WTC11 (cell line): ENCODE measurements around the gene FAM118B. TPM values are rescaled to one million over a fixed set of nuclear protein-coding genes. Genes with fewer than 3 reads are reported as not detected.

Source experiments
- ATAC-seq: fragments of 200-7000 bp; cut with Tn5 transposase; 2 replicates; pipeline ENCODE4 v1.10.0; 2021; ENCODE audit warnings: mild to moderate bottlenecking, moderate library complexity
- CTCF ChIA-PET: fragments of 300-600 bp; sonication (Branson Sonifier 250); formaldehyde crosslinking; loops from one replicate; lab custom pipeline; 2021; ENCODE audit warnings: antibody characterized with exemption; lab: Charles Lee
- POLR2A ChIA-PET: fragments of 350-600 bp; sonication (Branson Sonifier 250); formaldehyde crosslinking; loops from one replicate; lab custom pipeline; 2021; ENCODE audit warnings: antibody characterized with exemption; lab: Charles Lee
- DNase-seq: peaks from one replicate; pipeline ENCODE4 v3.0.0; 2021; ENCODE audit warnings: low spot score
- H3K27ac Mint-ChIP-seq: 2 replicates; pipeline ENCODE4 v1.8.0; 2021; ENCODE audit warnings: mixed read lengths
- H3K27me3 Mint-ChIP-seq: 2 replicates; pipeline ENCODE4 v1.8.0; 2021; ENCODE audit warnings: low read depth, mild to moderate bottlenecking, moderate library complexity, mixed read lengths
- H3K36me3 Mint-ChIP-seq: 2 replicates; pipeline ENCODE4 v1.8.0; 2021; ENCODE audit warnings: mixed read lengths
- H3K4me1 Mint-ChIP-seq: 2 replicates; pipeline ENCODE4 v1.8.0; 2022; ENCODE audit warnings: mixed read lengths
- H3K4me3 Mint-ChIP-seq: 2 replicates; pipeline ENCODE4 v1.8.0; 2021; ENCODE audit warnings: mild to moderate bottlenecking, moderate library complexity, mixed read lengths
- H3K9me3 Mint-ChIP-seq: 2 replicates; pipeline ENCODE4 v1.8.0; 2021; ENCODE audit warnings: mixed read lengths
- ATF1 ChIP-seq: sonication (generic); formaldehyde crosslinking; IDR thresholded peaks from 2 replicates; pipeline ENCODE4 v1.8.1; 2023; ENCODE audit warnings: mild to moderate bottlenecking, moderate library complexity, missing genetic modification reagents
- CREB1 ChIP-seq: sonication (generic); formaldehyde crosslinking; IDR thresholded peaks from 2 replicates; pipeline ENCODE4 v1.8.0; 2023; ENCODE audit warnings: mild to moderate bottlenecking, missing genetic modification reagents
- FOXJ3 ChIP-seq: sonication (generic); formaldehyde crosslinking; IDR thresholded peaks from 2 replicates; pipeline ENCODE4 v1.9.0; 2021; ENCODE audit warnings: missing genetic modification reagents, mild to moderate bottlenecking, borderline replicate concordance
- FOXP1 ChIP-seq: sonication (generic); formaldehyde crosslinking; IDR thresholded peaks from 2 replicates; pipeline ENCODE4 v1.8.0; 2022; ENCODE audit warnings: missing genetic modification reagents, mild to moderate bottlenecking, moderate library complexity, borderline replicate concordance
- FOXP4 ChIP-seq: sonication (generic); formaldehyde crosslinking; IDR thresholded peaks from 2 replicates; pipeline ENCODE4 v1.8.0; 2022; ENCODE audit warnings: mild to moderate bottlenecking, missing genetic modification reagents
- JAZF1 ChIP-seq: fragments of 250-450 bp; sonication (Bioruptor Pico); IDR thresholded peaks from 2 replicates; pipeline ENCODE4 v1.9.0; 2021; ENCODE audit warnings: moderate library complexity, mild to moderate bottlenecking, inconsistent platforms
- MYBL2 ChIP-seq: sonication (generic); formaldehyde crosslinking; IDR thresholded peaks from 2 replicates; pipeline ENCODE4 v1.8.1; 2023; ENCODE audit warnings: mild to moderate bottlenecking, moderate library complexity, missing genetic modification reagents
- OVOL2 ChIP-seq: fragments of 250-450 bp; sonication (Bioruptor Pico); IDR thresholded peaks from 2 replicates; pipeline ENCODE4 v1.9.0; 2021; ENCODE audit warnings: mild to moderate bottlenecking, borderline replicate concordance
- TEAD1 ChIP-seq: sonication (generic); formaldehyde crosslinking; IDR thresholded peaks from 2 replicates; pipeline ENCODE4 v1.8.0; 2022; ENCODE audit warnings: mild to moderate bottlenecking, missing genetic modification reagents
- ZMAT4 ChIP-seq: fragments of 250-450 bp; sonication (Bioruptor Pico); IDR thresholded peaks from 2 replicates; pipeline ENCODE4 v1.9.0; 2021; ENCODE audit warnings: mild to moderate bottlenecking
- ZNF121 ChIP-seq: sonication (generic); formaldehyde crosslinking; IDR thresholded peaks from 2 replicates; pipeline ENCODE4 v1.8.0; 2023; ENCODE audit warnings: missing genetic modification reagents
- ZNF138 ChIP-seq: sonication (generic); formaldehyde crosslinking; conservative IDR thresholded peaks from 2 replicates; pipeline ENCODE4 v1.8.1; 2022; ENCODE audit warnings: mild to moderate bottlenecking, moderate library complexity, missing genetic modification reagents
- ZNF219 ChIP-seq: sonication (generic); formaldehyde crosslinking; IDR thresholded peaks from 2 replicates; pipeline ENCODE4 v1.8.0; 2023; ENCODE audit warnings: missing genetic modification reagents, mild to moderate bottlenecking, borderline replicate concordance
- ZNF396 ChIP-seq: fragments of 250-450 bp; sonication (Bioruptor Pico); IDR thresholded peaks from 2 replicates; pipeline ENCODE4 v1.8.0; 2021; ENCODE audit warnings: mild to moderate bottlenecking, moderate library complexity, borderline replicate concordance
- ZNF423 ChIP-seq: fragments of 250-450 bp; sonication (Bioruptor Pico); IDR thresholded peaks from 2 replicates; pipeline ENCODE4 v2.1.2; 2022; ENCODE audit warnings: mild to moderate bottlenecking, moderate library complexity
- total RNA-seq: library from RNA; stranded (reverse); gene quantifications from 3 replicates; pipeline ENCODE4 v1.2.3, GENCODE V29; 2021
- TF ChIP-seq, protein P1 (sequence below): fragments of 250-450 bp; sonication (Bioruptor Pico); IDR thresholded peaks from 2 replicates; pipeline ENCODE4 v1.9.0; 2021; ENCODE audit warnings: mild to moderate bottlenecking
- TF ChIP-seq, protein P2 (sequence below): sonication (generic); formaldehyde crosslinking; IDR thresholded peaks from 2 replicates; pipeline ENCODE4 v1.8.0; 2023; ENCODE audit warnings: missing genetic modification reagents, mild to moderate bottlenecking, borderline replicate concordance
- TF ChIP-seq, protein P3 (sequence below): fragments of 250-450 bp; sonication (Bioruptor Pico); conservative IDR thresholded peaks from 2 replicates; pipeline ENCODE4 v1.9.0; 2021; ENCODE audit warnings: mild to moderate bottlenecking
- TF ChIP-seq, protein P4 (sequence below): sonication (generic); formaldehyde crosslinking; IDR thresholded peaks from 2 replicates; pipeline ENCODE4 v1.8.1; 2022; ENCODE audit warnings: mild to moderate bottlenecking, missing genetic modification reagents, moderate library complexity, borderline replicate concordance

FAM118B gene
- total RNA-seq, 1 experiment from 2014 or later = 35.3 TPM

GRCh38 chr11:126267650-126268049, 56.1 kb downstream of the FAM118B start:
- CTCF ChIA-PET = no interaction called here
- DNase-seq (no peak), ATAC-seq (no peak)
- Mint-ChIP-seq H3K27me3 (no peaks in the 10 kb centered on the region), H3K36me3 (peaks cover 60% of the 10 kb centered on the region), H3K9me3 (no peaks in the 10 kb centered on the region), H3K4me1 (peaks cover 15% of the 10 kb centered on the region), H3K27ac (peak overlapping the region; percentile 99), H3K4me3 (peak overlapping the region; percentile 87)
- POLR2A ChIA-PET = no interaction called here
- TF ChIP-seq ZNF219 (CRISPR knock-in tag) (no peak), JAZF1 (CRISPR knock-in tag) (no peak), FOXP1 (CRISPR knock-in tag) (no peak), ZNF396 (no peak), CREB1 (CRISPR knock-in tag) (no peak), TEAD1 (CRISPR knock-in tag) (no peak), ATF1 (CRISPR knock-in tag) (no peak), ZMAT4 (CRISPR knock-in tag) (no peak), ZNF423 (CRISPR knock-in tag) (no peak), ZNF138 (CRISPR knock-in tag) (no peak), ZNF121 (CRISPR knock-in tag) (no peak), OVOL2 (no peak), FOXP4 (CRISPR knock-in tag) (no peak), MYBL2 (CRISPR knock-in tag) (no peak), FOXJ3 (no peak)
- TF ChIP-seq, protein P1, sequence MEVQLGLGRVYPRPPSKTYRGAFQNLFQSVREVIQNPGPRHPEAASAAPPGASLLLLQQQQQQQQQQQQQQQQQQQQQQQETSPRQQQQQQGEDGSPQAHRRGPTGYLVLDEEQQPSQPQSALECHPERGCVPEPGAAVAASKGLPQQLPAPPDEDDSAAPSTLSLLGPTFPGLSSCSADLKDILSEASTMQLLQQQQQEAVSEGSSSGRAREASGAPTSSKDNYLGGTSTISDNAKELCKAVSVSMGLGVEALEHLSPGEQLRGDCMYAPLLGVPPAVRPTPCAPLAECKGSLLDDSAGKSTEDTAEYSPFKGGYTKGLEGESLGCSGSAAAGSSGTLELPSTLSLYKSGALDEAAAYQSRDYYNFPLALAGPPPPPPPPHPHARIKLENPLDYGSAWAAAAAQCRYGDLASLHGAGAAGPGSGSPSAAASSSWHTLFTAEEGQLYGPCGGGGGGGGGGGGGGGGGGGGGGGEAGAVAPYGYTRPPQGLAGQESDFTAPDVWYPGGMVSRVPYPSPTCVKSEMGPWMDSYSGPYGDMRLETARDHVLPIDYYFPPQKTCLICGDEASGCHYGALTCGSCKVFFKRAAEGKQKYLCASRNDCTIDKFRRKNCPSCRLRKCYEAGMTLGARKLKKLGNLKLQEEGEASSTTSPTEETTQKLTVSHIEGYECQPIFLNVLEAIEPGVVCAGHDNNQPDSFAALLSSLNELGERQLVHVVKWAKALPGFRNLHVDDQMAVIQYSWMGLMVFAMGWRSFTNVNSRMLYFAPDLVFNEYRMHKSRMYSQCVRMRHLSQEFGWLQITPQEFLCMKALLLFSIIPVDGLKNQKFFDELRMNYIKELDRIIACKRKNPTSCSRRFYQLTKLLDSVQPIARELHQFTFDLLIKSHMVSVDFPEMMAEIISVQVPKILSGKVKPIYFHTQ (CRISPR knock-in tag) = no peak
- TF ChIP-seq, protein P2, sequence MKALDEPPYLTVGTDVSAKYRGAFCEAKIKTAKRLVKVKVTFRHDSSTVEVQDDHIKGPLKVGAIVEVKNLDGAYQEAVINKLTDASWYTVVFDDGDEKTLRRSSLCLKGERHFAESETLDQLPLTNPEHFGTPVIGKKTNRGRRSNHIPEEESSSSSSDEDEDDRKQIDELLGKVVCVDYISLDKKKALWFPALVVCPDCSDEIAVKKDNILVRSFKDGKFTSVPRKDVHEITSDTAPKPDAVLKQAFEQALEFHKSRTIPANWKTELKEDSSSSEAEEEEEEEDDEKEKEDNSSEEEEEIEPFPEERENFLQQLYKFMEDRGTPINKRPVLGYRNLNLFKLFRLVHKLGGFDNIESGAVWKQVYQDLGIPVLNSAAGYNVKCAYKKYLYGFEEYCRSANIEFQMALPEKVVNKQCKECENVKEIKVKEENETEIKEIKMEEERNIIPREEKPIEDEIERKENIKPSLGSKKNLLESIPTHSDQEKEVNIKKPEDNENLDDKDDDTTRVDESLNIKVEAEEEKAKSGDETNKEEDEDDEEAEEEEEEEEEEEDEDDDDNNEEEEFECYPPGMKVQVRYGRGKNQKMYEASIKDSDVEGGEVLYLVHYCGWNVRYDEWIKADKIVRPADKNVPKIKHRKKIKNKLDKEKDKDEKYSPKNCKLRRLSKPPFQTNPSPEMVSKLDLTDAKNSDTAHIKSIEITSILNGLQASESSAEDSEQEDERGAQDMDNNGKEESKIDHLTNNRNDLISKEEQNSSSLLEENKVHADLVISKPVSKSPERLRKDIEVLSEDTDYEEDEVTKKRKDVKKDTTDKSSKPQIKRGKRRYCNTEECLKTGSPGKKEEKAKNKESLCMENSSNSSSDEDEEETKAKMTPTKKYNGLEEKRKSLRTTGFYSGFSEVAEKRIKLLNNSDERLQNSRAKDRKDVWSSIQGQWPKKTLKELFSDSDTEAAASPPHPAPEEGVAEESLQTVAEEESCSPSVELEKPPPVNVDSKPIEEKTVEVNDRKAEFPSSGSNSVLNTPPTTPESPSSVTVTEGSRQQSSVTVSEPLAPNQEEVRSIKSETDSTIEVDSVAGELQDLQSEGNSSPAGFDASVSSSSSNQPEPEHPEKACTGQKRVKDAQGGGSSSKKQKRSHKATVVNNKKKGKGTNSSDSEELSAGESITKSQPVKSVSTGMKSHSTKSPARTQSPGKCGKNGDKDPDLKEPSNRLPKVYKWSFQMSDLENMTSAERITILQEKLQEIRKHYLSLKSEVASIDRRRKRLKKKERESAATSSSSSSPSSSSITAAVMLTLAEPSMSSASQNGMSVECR = no peak
- TF ChIP-seq, protein P3, sequence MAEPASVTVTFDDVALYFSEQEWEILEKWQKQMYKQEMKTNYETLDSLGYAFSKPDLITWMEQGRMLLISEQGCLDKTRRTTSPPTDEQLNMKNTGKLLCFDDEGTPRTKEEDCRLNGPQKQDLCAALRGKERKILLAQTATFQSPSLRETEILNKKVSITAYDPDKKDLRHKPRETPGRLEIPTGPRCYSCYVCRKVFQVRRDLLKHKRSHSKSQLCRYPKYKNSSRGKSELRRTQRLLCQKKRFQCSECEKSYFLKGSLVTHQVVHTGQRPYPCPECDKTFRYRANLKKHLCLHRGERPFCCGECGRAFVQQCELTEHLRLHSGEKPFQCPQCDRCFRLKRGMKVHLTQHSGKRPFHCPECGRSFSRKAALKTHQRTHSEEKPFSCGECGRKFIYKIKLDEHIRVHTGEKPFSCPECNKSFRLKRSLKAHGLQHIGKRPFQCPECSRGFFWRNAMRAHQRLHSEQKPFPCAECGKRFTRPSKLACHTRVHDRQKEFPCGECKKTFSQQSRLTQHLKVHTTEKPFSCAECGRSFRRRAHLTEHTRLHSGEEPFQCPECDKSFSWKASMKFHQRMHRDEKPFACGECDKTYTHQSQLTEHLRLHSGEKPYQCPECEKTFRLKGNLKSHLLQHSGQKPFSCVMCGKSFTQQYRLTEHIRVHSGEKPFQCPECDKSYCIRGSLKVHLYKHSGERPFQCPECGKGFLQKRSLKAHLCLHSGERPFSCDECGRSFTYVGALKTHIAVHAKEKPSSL (CRISPR knock-in tag) = no peak
- TF ChIP-seq, protein P4, sequence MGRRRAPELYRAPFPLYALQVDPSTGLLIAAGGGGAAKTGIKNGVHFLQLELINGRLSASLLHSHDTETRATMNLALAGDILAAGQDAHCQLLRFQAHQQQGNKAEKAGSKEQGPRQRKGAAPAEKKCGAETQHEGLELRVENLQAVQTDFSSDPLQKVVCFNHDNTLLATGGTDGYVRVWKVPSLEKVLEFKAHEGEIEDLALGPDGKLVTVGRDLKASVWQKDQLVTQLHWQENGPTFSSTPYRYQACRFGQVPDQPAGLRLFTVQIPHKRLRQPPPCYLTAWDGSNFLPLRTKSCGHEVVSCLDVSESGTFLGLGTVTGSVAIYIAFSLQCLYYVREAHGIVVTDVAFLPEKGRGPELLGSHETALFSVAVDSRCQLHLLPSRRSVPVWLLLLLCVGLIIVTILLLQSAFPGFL (CRISPR knock-in tag) = no peak
